ENCODE results near the gene CD300LG. TPM values are rescaled to one million over a fixed set of nuclear protein-coding genes. Genes with fewer than 3 reads are reported as not detected.

Gene CD300LG
- total RNA-seq, 1 donor from 2014 or later: 1.6 TPM

DNA sequence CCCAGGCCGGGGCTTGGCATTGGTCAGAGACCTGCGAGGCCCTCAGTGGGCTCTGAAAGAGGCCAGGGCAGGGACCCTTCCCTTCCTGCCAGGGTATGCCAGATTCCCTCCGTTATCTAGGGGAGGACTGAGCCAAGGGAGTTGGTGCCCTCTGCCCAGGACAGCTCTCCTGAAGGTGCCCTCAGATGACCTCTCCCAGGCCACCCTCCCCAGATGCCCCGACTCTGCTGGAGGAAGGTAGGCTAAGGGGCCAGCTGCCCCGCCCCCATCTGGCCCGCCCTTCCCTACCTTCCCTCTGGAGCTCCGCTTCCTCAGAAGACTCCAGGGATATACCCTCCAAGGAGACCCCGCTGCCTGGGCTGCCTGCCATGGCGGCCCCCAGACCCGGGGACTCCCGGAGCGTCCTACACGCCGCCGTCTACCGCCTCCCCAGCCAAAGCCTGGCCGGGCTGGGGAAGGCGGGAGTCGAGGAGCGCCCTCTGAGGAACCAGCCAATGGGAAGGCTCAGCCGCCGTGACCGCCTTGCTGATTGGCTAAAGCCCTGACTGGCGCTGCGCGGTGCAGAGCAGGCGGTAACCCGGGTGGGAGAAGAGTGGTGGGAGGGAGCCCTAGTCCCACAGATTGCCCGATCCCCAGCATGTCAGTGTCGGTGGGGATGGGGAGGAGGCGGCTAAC lies 53.3 kb downstream of the CD300LG start:
- Histone ChIP-seq H3K27me3 (ENCODE audit: control insufficient read depth in 3 of 3, insufficient read depth in 3 of 3, low read length in 3 of 3) (peaks cover 12 to 36% (median 32%) of the 10 kb centered on the region in 3 donors), H3K4me3 (ENCODE audit: low read length in 3 of 3) (peak overlapping the region; percentile 69 to 80 (median 74)), H3K36me3 (ENCODE audit: control insufficient read depth in 3 of 3, insufficient read depth in 3 of 3, low read length in 3 of 3) (no peaks in the 10 kb centered on the region), H3K9me3 (ENCODE audit: control insufficient read depth in 3 of 3, low read length in 3 of 3) (no peaks in the 10 kb centered on the region), H3K27ac (ENCODE audit: low read depth, low read length) (no peak overlapping the region), H3K9ac (ENCODE audit: low read depth in 1 of 3, low read length in 3 of 3) (peak overlapping the region; percentile 33 to 64 (median 38)), H3K4me1 (ENCODE audit: control insufficient read depth in 3 of 3, insufficient read depth in 3 of 3, low read length in 3 of 3) (peaks cover 10 to 14% (median 12%) of the 10 kb centered on the region in 3 donors)

GRCh38 chr17:43900858-43901754 lies 54.1 kb downstream of the CD300LG start:
- H3K4me1 ChIP-seq (ENCODE audit: control insufficient read depth in 3 of 3, insufficient read depth in 3 of 3, low read length in 3 of 3): peaks cover 14 to 19% (median 19%) of the 10 kb centered on the region in 3 donors
- peak overlapping the region; percentile 69 to 80 (median 74) for H3K4me3 ChIP-seq (ENCODE audit: low read length in 3 of 3)
- peaks cover 20 to 44% (median 40%) of the 10 kb centered on the region in 3 donors for H3K27me3 ChIP-seq (ENCODE audit: control insufficient read depth in 3 of 3, insufficient read depth in 3 of 3, low read length in 3 of 3)
- no peak overlapping the region for H3K27ac ChIP-seq (ENCODE audit: low read depth, low read length)
- H3K36me3 ChIP-seq (ENCODE audit: control insufficient read depth in 3 of 3, insufficient read depth in 3 of 3, low read length in 3 of 3): no peaks in the 10 kb centered on the region
- H3K9me3 ChIP-seq (ENCODE audit: control insufficient read depth in 3 of 3, low read length in 3 of 3): no peaks in the 10 kb centered on the region
- H3K9ac ChIP-seq (ENCODE audit: low read depth in 1 of 3, low read length in 3 of 3): peak overlapping the region in 2 of 3 donors; percentile 25 to 38

DNA sequence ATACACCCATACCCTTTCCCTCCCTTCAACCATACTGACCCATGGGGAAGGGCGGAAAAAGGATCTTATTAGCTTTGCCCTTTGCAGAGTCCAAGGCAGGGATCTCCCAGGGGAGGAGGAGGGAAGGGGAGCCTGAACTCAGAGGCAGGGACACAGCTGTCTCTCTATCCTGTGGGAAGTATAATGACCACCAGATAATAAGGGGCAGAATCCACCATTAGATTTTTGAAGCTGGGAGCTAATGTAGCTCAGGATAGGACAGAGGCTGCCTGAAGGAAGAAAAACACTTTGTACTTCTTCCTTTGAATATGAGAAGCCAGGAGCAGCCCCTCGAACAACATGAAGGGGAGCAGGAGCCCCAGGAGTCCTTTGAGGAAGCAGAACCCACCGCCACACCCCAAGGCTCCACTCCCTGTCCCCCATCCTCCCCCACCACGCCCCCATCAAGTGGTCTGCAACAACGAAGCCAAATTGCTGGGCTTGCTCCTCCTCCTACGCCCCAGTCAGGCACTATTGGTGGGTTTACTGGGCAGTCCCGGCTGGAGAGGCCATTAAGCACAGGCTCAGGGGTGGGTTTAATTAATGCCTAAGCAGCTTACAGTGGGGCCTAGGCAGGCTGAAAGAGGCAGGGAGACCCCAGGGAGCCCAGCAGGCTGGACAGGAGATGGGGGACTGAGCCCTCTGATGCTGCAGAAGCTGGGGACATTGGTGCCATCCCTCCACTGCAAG lies 55.0 kb downstream of the CD300LG start:
- Histone ChIP-seq H3K9me3 (ENCODE audit: control insufficient read depth in 3 of 3, low read length in 3 of 3) (no peaks in the 10 kb centered on the region), H3K27me3 (ENCODE audit: control insufficient read depth in 3 of 3, insufficient read depth in 3 of 3, low read length in 3 of 3) (peaks cover 28 to 53% (median 42%) of the 10 kb centered on the region in 3 donors), H3K4me1 (ENCODE audit: control insufficient read depth in 3 of 3, insufficient read depth in 3 of 3, low read length in 3 of 3) (peaks cover 22 to 26% (median 25%) of the 10 kb centered on the region in 3 donors), H3K9ac (ENCODE audit: low read depth in 1 of 3, low read length in 3 of 3) (no peak overlapping the region), H3K4me3 (ENCODE audit: low read length in 3 of 3) (no peak overlapping the region), H3K27ac (ENCODE audit: low read depth, low read length) (no peak overlapping the region), H3K36me3 (ENCODE audit: control insufficient read depth in 3 of 3, insufficient read depth in 3 of 3, low read length in 3 of 3) (no peaks in the 10 kb centered on the region)

- Histone ChIP-seq H3K4me3 (ENCODE audit: low read length in 3 of 3) (peak overlapping the region in 1 of 3 donors; percentile 65), H3K9ac (ENCODE audit: low read depth in 1 of 3, low read length in 3 of 3) (peak overlapping the region in 1 of 3 donors; percentile 73), H3K27me3 (ENCODE audit: control insufficient read depth in 3 of 3, insufficient read depth in 3 of 3, low read length in 3 of 3) (peaks cover 39 to 61% (median 57%) of the 10 kb centered on the region in 3 donors), H3K4me1 (ENCODE audit: control insufficient read depth in 3 of 3, insufficient read depth in 3 of 3, low read length in 3 of 3) (peaks cover 24 to 28% (median 26%) of the 10 kb centered on the region in 3 donors), H3K36me3 (ENCODE audit: control insufficient read depth in 3 of 3, insufficient read depth in 3 of 3, low read length in 3 of 3) (no peaks in the 10 kb centered on the region), H3K9me3 (ENCODE audit: control insufficient read depth in 3 of 3, low read length in 3 of 3) (no peaks in the 10 kb centered on the region), H3K27ac (ENCODE audit: low read depth, low read length) (no peak overlapping the region)
These were observed 58.5 kb downstream of the CD300LG start for GRCh38 chr17:43905400-43905984.

DNA sequence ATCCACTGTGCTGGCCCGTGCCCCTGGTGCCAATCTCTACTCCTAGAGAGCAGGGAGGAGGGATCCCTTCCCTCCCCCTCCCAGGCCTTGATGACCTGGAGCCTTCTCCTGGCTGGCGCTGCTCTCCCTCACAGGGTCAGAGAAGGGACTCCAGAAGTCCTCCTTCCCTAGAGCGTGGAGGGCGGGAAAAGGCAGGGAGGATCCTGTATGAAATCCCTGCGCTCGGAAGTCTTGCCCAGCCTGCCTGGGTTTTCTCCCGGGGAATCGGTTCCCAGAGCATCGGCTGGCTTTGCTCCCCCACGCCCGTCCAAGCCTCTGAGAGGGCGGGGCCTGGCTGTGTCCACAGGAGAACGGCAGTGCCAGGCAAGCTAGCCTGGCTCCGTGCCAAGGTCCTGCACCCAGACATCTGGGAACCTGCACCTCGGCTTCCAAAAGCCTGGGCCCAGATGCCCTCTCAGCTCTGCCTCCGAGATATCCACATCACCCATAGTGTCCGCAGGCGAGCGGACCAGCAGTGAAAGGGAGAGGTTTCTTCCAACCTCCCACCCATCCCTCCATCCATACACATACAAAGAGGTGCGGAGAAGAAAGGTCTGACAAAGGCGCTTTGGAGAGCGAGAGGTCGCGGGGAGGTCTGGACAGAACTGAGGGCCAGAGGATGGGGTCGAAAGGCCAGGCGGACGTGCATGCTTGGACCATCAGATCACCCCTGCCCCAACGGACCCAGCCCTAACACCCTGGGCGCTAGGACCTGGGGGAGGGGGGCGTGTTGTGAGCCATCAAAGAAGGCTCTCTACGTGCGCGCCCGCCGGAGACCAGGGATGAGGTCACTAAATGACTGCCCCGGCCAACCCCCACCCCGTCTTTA lies 59.2 kb downstream of the CD300LG start:
- H3K36me3 ChIP-seq (ENCODE audit: control insufficient read depth in 3 of 3, insufficient read depth in 3 of 3, low read length in 3 of 3): no peaks in the 10 kb centered on the region
- peaks cover 39 to 57% (median 56%) of the 10 kb centered on the region in 3 donors for H3K27me3 ChIP-seq (ENCODE audit: control insufficient read depth in 3 of 3, insufficient read depth in 3 of 3, low read length in 3 of 3)
- H3K9me3 ChIP-seq (ENCODE audit: control insufficient read depth in 3 of 3, low read length in 3 of 3): no peaks in the 10 kb centered on the region
- H3K27ac ChIP-seq (ENCODE audit: low read depth, low read length): no peak overlapping the region
- peak overlapping the region; percentile 65 to 67 (median 65) for H3K4me3 ChIP-seq (ENCODE audit: low read length in 3 of 3)
- peak overlapping the region in 2 of 3 donors; percentile 73 to 76 for H3K9ac ChIP-seq (ENCODE audit: low read depth in 1 of 3, low read length in 3 of 3)
- H3K4me1 ChIP-seq (ENCODE audit: control insufficient read depth in 3 of 3, insufficient read depth in 3 of 3, low read length in 3 of 3): peaks cover 17 to 23% (median 20%) of the 10 kb centered on the region in 3 donors

- Histone ChIP-seq H3K9ac (ENCODE audit: low read depth in 1 of 3, low read length in 3 of 3) (peak overlapping the region; percentile 43 to 76 (median 73)), H3K36me3 (ENCODE audit: control insufficient read depth in 3 of 3, insufficient read depth in 3 of 3, low read length in 3 of 3) (no peaks in the 10 kb centered on the region), H3K4me3 (ENCODE audit: low read length in 3 of 3) (peak overlapping the region; percentile 65 to 73 (median 67)), H3K9me3 (ENCODE audit: control insufficient read depth in 3 of 3, low read length in 3 of 3) (no peaks in the 10 kb centered on the region), H3K27ac (ENCODE audit: low read depth, low read length) (peak overlapping the region; percentile 69), H3K4me1 (ENCODE audit: control insufficient read depth in 3 of 3, insufficient read depth in 3 of 3, low read length in 3 of 3) (peaks cover 17 to 23% (median 20%) of the 10 kb centered on the region in 3 donors), H3K27me3 (ENCODE audit: control insufficient read depth in 3 of 3, insufficient read depth in 3 of 3, low read length in 3 of 3) (peaks cover 44 to 57% (median 54%) of the 10 kb centered on the region in 3 donors)
These were observed 60.0 kb downstream of the CD300LG start for GRCh38 chr17:43906951-43907424.

GRCh38 chr17:43907425-43907981 lies 60.5 kb downstream of the CD300LG start, which contains the start of gene MPP2:
TSS of gene MPP2 (minus strand) at chr17:43907536. CDS start at chr17:43904460, 3,076 bp downstream.
- peaks cover 17 to 23% (median 20%) of the 10 kb centered on the region in 3 donors for H3K4me1 ChIP-seq (ENCODE audit: control insufficient read depth in 3 of 3, insufficient read depth in 3 of 3, low read length in 3 of 3)
- H3K9me3 ChIP-seq (ENCODE audit: control insufficient read depth in 3 of 3, low read length in 3 of 3): no peaks in the 10 kb centered on the region
- H3K36me3 ChIP-seq (ENCODE audit: control insufficient read depth in 3 of 3, insufficient read depth in 3 of 3, low read length in 3 of 3): no peaks in the 10 kb centered on the region
- peak within 1 kb of the TSS; percentile 65 to 73 (median 67) for H3K4me3 ChIP-seq (ENCODE audit: low read length in 3 of 3)
- peaks cover 44 to 58% (median 50%) of the 10 kb centered on the region in 3 donors for H3K27me3 ChIP-seq (ENCODE audit: control insufficient read depth in 3 of 3, insufficient read depth in 3 of 3, low read length in 3 of 3)
- H3K9ac ChIP-seq (ENCODE audit: low read depth in 1 of 3, low read length in 3 of 3): peak within 1 kb of the TSS; percentile 43 to 76 (median 73)
- H3K27ac ChIP-seq (ENCODE audit: low read depth, low read length): peak within 1 kb of the TSS; percentile 69

DNA sequence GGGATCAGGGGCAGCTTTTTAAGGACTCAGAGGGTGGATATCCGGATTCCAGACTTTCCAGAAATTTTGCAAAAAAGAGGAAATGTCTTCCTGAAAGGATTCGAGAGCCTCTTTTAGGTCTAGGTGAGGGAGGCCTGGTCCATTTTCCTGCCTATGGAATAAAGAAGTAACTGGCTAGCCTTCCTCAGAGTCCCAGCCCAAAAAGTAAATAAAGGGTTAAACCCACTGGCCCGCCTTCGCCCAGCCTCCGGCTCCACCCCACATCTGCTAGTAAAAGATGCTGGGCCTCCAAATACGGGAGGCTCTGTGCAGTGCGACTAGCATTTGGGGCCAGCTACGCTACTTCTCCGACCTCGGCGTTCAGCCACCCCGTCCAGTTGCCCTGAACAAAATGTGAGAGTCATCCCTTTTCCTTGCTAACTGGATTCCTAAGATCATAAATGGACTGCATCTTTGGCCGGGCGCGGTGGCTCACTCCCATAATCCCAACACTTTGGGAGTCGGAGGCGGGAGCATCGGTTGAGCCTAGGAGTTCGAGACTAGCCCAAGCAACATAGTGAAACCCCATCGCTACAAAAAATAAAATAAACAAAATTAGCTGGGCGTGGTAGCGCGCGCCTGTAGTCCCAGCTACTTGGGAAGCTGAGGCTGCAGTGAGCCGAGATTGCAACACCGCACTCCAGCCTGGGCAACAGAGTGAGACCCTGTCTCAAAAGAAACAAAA lies 61.2 kb downstream of the CD300LG start:
- peak overlapping the region; percentile 20 to 73 (median 67) for H3K4me3 ChIP-seq (ENCODE audit: low read length in 3 of 3)
- H3K27me3 ChIP-seq (ENCODE audit: control insufficient read depth in 3 of 3, insufficient read depth in 3 of 3, low read length in 3 of 3): peaks cover 44 to 56% (median 50%) of the 10 kb centered on the region in 3 donors
- peaks cover 17 to 23% (median 20%) of the 10 kb centered on the region in 3 donors for H3K4me1 ChIP-seq (ENCODE audit: control insufficient read depth in 3 of 3, insufficient read depth in 3 of 3, low read length in 3 of 3)
- H3K36me3 ChIP-seq (ENCODE audit: control insufficient read depth in 3 of 3, insufficient read depth in 3 of 3, low read length in 3 of 3): no peaks in the 10 kb centered on the region
- no peaks in the 10 kb centered on the region for H3K9me3 ChIP-seq (ENCODE audit: control insufficient read depth in 3 of 3, low read length in 3 of 3)
- H3K9ac ChIP-seq (ENCODE audit: low read depth in 1 of 3, low read length in 3 of 3): peak overlapping the region; percentile 43 to 76 (median 73)
- H3K27ac ChIP-seq (ENCODE audit: low read depth, low read length): peak overlapping the region; percentile 69

Data from skeletal muscle tissue (tissue), 4 donors.